HEK293 (cell line): ENCODE measurements around the gene INPP1.
"Not testable (repeated sequence)": the region's sequence is repeated elsewhere in the genome, so short reads cannot be mapped to it uniquely, and the experiment has no call there.

Source experiments
- GFI1B ChIP-seq: fragments of 450-650 bp; formaldehyde crosslinking; IDR thresholded peaks from 2 replicates; pipeline ENCODE4 v1.5.1; 2016; ENCODE audit warnings: missing biosample characterization, missing genetic modification characterization
- KLF7 ChIP-seq: fragments of 450-650 bp; formaldehyde crosslinking; IDR thresholded peaks from 2 replicates; pipeline ENCODE4 v1.5.1; 2016; ENCODE audit warnings: missing biosample characterization, missing genetic modification characterization, borderline replicate concordance
- SP3 ChIP-seq: fragments of 450-650 bp; formaldehyde crosslinking; IDR thresholded peaks from 2 replicates; pipeline ENCODE4 v1.5.1; 2016; ENCODE audit warnings: missing biosample characterization, missing genetic modification characterization
- ZNF274 ChIP-seq, 2 experiments: fragments of 200-500 bp in 1 of 2; fragments of 450-650 bp in 1 of 2; sonication (Bioruptor generic) in 1 of 2; formaldehyde crosslinking in 1 of 2; IDR thresholded peaks; 2 replicates each; pipeline versions ENCODE4 v1.5.1 to v1.6.1; 2014 to 2016; ENCODE audit warnings: borderline replicate concordance in 1 of 2, inconsistent platforms in 1 of 2, low read length in 1 of 2, missing biosample characterization in 1 of 2, missing genetic modification characterization in 1 of 2
- TF ChIP-seq, protein P1 (sequence below): fragments of 450-650 bp; formaldehyde crosslinking; IDR thresholded peaks from 2 replicates; pipeline ENCODE4 v1.5.1; 2016; ENCODE audit warnings: missing biosample characterization, missing genetic modification characterization

DNA sequence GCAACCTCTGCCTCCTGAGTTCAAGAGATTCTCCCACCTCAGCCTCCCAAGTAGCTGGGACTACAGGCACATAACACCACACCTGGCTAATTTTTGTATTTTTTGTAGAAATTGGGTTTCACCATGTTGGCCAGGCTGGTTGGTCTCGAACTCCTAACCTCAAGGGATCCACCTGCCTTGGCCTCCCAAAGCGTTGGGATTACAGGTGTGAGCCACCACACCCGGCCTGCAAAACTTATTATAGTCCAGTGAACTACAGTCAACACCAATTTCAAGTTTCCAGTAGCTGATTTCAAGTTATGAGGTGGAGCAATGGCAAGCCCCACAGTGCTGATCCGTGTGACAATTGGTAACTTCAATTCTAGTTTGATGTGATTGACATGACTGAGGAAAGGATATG is 7.8 kb upstream of the INPP1 start:
- not testable (repeated sequence) for TF ChIP-seq GFI1B; KLF7; ZNF274 (IDR thresholded peaks at IDR 0.05; ENCODE audit: low read length); ZNF274 (tag by site-specific recombination; IDR thresholded peaks at IDR 0.05; ENCODE audit: borderline replicate concordance); SP3
- TF ChIP-seq, protein P1, sequence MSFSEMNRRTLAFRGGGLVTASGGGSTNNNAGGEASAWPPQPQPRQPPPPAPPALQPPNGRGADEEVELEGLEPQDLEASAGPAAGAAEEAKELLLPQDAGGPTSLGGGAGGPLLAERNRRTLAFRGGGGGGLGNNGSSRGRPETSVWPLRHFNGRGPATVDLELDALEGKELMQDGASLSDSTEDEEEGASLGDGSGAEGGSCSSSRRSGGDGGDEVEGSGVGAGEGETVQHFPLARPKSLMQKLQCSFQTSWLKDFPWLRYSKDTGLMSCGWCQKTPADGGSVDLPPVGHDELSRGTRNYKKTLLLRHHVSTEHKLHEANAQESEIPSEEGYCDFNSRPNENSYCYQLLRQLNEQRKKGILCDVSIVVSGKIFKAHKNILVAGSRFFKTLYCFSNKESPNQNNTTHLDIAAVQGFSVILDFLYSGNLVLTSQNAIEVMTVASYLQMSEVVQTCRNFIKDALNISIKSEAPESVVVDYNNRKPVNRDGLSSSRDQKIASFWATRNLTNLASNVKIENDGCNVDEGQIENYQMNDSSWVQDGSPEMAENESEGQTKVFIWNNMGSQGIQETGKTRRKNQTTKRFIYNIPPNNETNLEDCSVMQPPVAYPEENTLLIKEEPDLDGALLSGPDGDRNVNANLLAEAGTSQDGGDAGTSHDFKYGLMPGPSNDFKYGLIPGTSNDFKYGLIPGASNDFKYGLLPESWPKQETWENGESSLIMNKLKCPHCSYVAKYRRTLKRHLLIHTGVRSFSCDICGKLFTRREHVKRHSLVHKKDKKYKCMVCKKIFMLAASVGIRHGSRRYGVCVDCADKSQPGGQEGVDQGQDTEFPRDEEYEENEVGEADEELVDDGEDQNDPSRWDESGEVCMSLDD (tag by site-specific recombination), result not testable (repeated sequence)
